T1000 (cell line): ENCODE results near the gene NCBP2.

Experiments used
- DNase-seq: peaks from one replicate; lab custom pipeline; 2025; ENCODE audit warnings: mixed read lengths; lab: John Stamatoyannopoulos, UW

The NCBP2 gene

GRCh38 chr3:196941729-196942225 lies 551 bp downstream of the NCBP2 start:
- no peak for DNase-seq

- DNase-seq = no peak
These were observed 3.8 kb downstream of the NCBP2 start for GRCh38 chr3:196938576-196938975.

GRCh38 chr3:196938124-196938523 lies 4.2 kb downstream of the NCBP2 start:
- DNase-seq = no peak

GRCh38 chr3:196936288-196936687 lies 6.0 kb downstream of the NCBP2 start:
- no peak for DNase-seq

GRCh38 chr3:196932600-196932999 lies 9.7 kb downstream of the NCBP2 start:
- no peak for DNase-seq

- DNase-seq = no peak
These were observed 10.3 kb downstream of the NCBP2 start for GRCh38 chr3:196931828-196932587.

- DNase-seq = no peak
These were observed 11.2 kb downstream of the NCBP2 start for GRCh38 chr3:196931157-196931556.

DNA sequence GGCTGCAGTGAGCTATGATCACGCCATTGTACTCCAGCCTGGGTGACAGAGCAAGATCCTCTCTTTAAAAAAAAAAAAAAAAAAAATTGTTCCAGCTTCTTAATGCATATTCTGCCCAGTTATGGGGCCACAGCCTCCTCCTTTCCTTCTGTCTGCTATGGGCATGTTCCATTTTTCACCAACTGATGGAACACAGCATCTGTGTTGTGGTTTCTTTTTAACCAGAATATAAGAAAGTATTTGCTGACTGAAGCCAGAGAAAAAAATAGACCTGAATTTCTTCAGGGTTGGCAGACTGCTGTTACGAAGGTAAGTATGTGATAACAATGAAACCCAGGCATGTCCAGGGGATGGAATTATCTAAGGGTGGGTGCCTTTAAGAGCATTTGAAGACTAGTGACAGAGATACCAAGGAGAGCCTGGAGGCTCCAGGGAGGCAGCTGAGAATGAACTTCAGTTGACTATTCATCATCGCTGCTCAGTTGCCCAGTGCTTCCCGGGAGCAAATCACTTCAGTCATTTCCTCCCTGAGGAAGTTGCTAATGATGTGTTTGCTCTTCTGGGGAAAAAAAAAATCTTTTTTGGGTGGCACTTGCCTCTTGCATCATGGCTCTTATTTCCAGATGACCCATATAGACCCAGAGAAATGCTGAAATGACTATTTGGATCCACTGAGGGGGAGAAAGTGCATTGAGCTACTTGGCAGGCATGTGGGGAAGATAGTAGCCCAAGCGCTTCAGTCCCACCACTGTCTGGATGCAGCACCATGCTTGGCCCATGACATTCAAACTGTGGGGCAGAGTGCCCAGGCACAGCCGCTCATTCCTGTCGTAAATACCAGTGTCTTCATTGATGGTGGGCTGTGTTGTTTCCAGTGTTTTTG lies 14.5 kb downstream of the NCBP2 start:
- DNase-seq = no peak

- DNase-seq = no peak
These were observed 21.6 kb downstream of the NCBP2 start for GRCh38 chr3:196920733-196921132.

DNA sequence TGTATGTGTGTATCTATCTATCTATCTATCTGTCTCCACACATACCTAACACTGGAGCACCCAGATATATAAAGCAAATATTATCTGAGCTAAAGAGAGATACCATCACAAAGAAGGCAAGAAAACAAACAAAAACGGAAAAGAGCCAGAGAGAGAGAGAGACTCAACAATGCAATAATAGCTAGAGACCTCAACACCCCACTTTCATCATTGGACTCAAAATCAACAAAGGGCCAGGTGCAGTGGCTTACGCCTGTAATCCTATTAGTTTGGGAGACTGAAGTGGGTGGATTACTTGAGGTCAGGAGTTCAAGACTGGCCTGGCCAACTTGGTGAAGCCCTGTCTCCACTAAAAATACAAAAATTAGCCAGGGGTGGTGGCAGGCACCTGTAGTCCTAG lies 23.4 kb downstream of the NCBP2 start:
- no peak for DNase-seq

DNA sequence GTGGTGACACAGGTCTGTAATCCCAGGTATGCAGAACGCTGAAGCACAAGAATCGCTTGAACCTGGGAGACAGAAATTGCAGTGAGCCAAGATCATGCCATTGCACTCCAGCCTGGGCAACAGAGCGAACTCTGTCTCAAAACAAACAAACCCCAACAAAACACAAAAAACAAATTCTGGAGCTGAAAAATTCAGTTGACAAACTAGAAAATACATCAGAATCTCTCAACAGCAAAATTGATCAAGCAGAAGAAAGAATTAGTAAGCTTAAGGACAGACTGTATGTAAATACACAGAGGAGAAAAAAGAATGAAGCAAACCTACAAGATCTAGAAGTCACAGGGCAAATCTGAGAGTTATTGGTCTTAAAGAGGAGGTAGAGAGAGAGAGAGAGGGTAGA lies 25.3 kb downstream of the NCBP2 start:
- DNase-seq = no peak

DNA sequence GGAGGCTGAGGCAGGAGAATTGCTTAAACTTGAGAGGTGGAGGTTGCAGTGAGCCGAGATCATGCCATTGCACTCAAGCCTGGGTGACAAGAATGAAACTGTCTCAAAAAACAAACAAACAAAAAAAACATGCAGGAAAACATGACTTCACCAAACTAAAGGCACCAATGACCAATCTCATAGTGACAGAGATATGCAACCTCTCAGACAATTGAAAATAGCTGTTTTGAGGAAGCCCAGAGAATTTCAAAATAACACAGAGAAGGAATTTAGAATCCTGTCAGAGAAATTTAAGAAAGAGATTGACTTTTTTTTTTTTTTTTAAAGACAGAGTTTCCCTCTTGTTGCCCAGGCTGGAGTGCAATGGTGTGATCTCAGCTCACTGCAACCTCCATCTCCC lies 26.1 kb downstream of the NCBP2 start:
- no peak for DNase-seq

GRCh38 chr3:196915375-196915774 lies 27.0 kb downstream of the NCBP2 start:
- DNase-seq = no peak

GRCh38 chr3:196914866-196915265 lies 27.5 kb downstream of the NCBP2 start:
- no peak for DNase-seq

- no peak for DNase-seq
These were observed 38.6 kb downstream of the NCBP2 start for GRCh38 chr3:196903740-196904139.

DNA sequence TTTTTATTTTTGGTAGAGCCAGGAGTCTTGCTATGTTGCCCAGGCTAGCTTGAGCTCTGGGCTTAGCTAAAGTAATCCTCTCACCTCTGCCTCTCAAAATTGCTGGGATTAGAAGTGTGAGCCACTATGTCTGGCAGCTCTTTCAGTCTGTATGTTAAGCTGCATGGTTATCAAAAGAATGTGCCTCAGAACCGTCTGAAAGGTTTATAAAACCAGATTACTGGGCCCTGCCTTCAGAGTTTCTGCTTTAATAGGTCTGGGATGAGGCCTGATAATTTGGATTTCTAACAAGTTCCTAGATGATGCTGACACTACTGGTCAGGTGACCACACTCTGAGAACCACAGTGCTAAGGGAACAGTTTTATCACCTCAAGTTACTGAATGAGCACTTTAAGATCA lies 40.0 kb downstream of the NCBP2 start:
- DNase-seq = no peak

GRCh38 chr3:196901768-196902167 lies 40.6 kb downstream of the NCBP2 start:
- no peak for DNase-seq

DNA sequence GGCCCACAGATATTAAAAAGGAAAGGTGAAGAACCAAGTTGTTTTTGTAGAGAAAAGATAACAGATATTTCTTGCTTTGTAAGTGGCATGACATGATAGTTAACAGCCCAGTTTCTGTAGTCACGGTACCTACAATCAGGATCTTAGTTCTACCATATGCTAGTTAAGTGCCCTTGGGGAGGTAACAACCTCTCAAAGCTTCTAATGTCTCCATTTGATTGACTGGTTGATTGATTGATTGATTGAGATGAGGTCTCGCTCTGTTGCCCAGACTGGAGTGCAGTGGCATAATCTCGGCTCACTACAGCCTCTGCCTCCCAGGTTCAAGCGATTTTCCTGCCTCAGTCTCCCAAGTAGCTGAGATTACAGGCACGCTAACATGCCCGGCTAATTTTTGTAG lies 46.1 kb downstream of the NCBP2 start:
- DNase-seq = no peak

DNA sequence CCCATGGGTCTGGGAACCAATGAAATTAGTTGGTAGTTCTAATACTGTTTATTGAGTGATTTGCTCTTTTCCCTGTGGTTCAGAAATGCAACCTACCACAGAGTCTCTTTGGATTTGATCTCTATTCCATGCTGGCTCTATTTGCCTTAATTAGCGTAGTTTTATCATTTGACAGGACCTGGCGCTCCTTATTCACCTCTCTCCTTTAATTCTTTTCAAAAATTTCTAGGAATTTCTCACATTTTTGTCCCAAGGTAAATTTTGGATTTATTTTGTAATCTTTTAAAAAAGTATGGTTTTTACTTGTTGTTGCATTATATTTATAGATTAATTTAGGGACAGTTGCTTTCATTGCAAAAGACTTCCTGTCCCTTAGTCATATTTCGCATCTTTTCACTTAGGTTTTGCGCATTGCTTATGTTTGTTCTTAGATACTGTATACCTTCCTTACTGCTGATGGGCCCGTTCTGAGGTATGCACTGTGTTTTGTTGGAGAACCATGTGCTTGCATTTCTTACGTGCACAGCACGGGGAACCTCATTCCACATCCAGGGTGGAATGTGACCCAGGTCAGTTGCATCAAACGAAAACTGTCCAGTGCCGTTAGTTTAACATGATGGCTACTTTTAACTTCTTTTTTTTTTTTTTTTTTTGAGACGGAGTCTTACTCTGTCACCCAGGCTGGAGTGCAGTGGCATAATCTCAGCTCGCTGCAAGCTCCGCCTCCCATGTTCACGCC lies 47.6 kb downstream of the NCBP2 start:
- DNase-seq = no peak

- DNase-seq = no peak
These were observed 52.3 kb downstream of the NCBP2 start for GRCh38 chr3:196889844-196890708.

- no peak for DNase-seq
These were observed 56.2 kb downstream of the NCBP2 start for GRCh38 chr3:196886144-196886543.
